GM13976 (cell line): ENCODE results near the gene NBAS.

Source experiments
- DNase-seq: peaks from one replicate; pipeline ENCODE4 v3.0.0; 2012; ENCODE audit warnings: low spot score
- CTCF ChIP-seq: IDR thresholded peaks from 2 replicates; pipeline ENCODE4 v1.5.1; 2012; ENCODE audit warnings: borderline replicate concordance, mild to moderate bottlenecking; ENCODE audit not compliant: insufficient read depth; ENCODE audit errors: extremely low read depth, missing control alignments, control extremely low read depth
- in situ Hi-C: fragments of 300-500 bp; cut with MboI; formaldehyde crosslinking; loops from one replicate; pipeline ENCODE4 v1.12.0; 2022; ENCODE audit warnings: low sequenced_read_pairs, mixed read lengths, inconsistent platforms; ENCODE audit not compliant: unreplicated experiment

The NBAS gene

GRCh38 chr2:15348636-15349035 is 212.5 kb downstream of the NBAS start:
- in situ Hi-C loops = no loop called here
- no peak for TF ChIP-seq CTCF
- DNase-seq = no peak

DNA sequence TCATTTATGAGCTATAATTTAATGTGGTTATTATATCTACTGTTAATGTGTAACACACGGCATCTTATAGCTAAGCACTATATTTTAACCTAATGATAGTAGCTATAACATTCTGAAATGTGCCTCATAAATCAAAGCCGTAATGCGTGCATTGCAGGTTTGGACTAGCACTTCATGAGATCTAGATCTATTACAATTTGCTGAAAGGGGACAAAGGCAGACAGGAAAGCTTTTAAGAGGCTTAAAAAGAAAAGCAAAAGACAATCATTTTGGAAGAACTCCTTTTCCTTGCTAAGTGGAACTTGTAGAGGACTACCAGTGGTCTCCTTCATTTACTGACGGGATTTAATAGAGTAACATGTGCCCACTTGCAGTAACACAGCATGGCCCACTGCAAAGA is 213.1 kb downstream of the NBAS start:
- DNase-seq = no peak
- in situ Hi-C loops = no loop called here
- no peak for TF ChIP-seq CTCF

DNA sequence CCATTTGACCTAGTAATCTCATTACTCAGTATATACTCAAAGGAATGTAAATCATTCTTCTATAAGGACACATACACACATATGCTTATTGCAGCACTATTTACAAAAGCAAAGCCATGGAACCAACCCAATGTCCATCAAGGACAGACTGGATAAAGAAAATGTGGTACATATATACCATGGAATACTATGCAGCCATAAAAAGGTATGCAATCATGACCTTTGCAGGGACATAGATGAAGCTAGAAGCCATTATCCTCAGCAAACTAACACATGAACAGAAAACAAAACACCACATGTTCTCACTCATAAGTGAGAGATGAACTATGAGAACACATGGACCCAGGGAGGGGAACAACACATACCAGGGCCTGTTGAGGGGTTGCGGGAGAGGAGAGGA is 214.5 kb downstream of the NBAS start:
- DNase-seq = no peak
- no peak for TF ChIP-seq CTCF
- in situ Hi-C loops = no loop called here

DNA sequence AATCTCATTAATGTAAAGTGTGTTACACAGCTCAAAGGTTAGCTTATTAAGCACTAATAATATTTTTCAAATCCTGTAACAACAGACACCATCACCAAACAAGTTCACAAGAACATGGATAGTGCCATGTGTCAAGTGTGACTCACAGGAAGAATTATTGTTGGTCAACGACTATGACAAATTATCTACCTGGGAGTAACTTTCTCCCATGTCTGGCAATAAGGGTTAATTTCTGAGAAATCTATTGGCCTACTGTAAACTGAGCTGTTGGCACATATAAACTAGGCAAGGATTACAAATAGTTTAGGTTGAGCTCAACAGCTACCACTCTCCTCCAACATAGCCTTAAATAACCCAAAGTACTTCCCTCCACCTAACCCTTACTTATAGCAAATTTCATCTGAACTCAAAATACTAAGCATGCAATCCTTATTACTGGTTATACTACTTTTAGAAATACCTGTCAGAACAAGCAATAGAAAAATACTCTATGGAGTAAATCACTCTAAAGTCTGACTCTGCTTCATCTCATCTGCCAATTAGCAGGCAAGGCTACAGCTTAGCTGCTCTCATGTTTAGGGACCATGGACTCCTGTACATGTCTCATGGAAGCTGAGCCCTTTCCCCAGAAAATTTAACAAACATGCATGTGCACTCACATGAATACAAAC is 223.0 kb downstream of the NBAS start:
- no peak for TF ChIP-seq CTCF
- in situ Hi-C loops = no loop called here
- no peak for DNase-seq

GRCh38 chr2:15334644-15335326 is 226.3 kb downstream of the NBAS start:
- in situ Hi-C loops = no loop called here
- TF ChIP-seq CTCF = no peak
- no peak for DNase-seq

DNA sequence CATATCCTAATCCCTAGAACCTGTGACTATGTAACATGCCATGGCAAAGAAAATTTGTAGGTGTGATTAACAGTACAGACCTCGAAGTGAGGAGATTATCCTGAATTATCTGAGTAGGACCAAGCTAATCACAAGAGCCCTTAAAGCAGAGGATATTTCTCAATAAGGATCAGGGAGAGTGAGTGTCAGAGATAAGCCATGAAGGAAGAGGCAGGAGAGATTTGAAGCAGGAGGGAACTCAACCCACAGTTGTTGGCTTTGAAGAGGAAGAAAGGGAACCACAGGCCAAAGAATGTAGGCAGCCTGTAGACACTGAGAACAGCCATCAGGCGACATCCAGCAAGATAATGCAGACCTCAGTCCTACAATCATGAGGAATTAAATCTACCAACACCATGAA is 229.3 kb downstream of the NBAS start:
- in situ Hi-C loops = no loop called here
- no peak for DNase-seq
- no peak for TF ChIP-seq CTCF
